ENCODE data around the gene NEBL.

Gene NEBL

GRCh38 chr10:20853276-20853675, 43.8 kb downstream of the NEBL start:
- H4K20me1 ChIP-seq (ENCODE audit: insufficient read depth) = no peaks in the 10 kb centered on the region
- H3K27ac ChIP-seq = no peak overlapping the region
- TF ChIP-seq, protein P1, sequence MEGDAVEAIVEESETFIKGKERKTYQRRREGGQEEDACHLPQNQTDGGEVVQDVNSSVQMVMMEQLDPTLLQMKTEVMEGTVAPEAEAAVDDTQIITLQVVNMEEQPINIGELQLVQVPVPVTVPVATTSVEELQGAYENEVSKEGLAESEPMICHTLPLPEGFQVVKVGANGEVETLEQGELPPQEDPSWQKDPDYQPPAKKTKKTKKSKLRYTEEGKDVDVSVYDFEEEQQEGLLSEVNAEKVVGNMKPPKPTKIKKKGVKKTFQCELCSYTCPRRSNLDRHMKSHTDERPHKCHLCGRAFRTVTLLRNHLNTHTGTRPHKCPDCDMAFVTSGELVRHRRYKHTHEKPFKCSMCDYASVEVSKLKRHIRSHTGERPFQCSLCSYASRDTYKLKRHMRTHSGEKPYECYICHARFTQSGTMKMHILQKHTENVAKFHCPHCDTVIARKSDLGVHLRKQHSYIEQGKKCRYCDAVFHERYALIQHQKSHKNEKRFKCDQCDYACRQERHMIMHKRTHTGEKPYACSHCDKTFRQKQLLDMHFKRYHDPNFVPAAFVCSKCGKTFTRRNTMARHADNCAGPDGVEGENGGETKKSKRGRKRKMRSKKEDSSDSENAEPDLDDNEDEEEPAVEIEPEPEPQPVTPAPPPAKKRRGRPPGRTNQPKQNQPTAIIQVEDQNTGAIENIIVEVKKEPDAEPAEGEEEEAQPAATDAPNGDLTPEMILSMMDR (conservative IDR thresholded peaks at IDR 0.05; ENCODE audit: low read depth, low read length) = no peak
- no peaks in the 10 kb centered on the region for H3K27me3 ChIP-seq (ENCODE audit: insufficient read depth, low read depth)
- no peaks in the 10 kb centered on the region for H3K36me3 ChIP-seq (ENCODE audit: insufficient read depth)
- H3K79me2 ChIP-seq (ENCODE audit: insufficient read depth, low read depth) = no peaks in the 10 kb centered on the region
- no peak overlapping the region for H3K4me2 ChIP-seq
- no peak overlapping the region for H3K9ac ChIP-seq
- H3K4me3 ChIP-seq (IDR thresholded peaks at IDR 0.05; ENCODE audit: insufficient read depth, low read depth, low read length) = no peak overlapping the region
- no peak overlapping the region for H2AFZ ChIP-seq (ENCODE audit: low read depth)
- no peaks in the 10 kb centered on the region for H3K4me1 ChIP-seq (ENCODE audit: low read depth, poor library complexity, severe bottlenecking)

DNA sequence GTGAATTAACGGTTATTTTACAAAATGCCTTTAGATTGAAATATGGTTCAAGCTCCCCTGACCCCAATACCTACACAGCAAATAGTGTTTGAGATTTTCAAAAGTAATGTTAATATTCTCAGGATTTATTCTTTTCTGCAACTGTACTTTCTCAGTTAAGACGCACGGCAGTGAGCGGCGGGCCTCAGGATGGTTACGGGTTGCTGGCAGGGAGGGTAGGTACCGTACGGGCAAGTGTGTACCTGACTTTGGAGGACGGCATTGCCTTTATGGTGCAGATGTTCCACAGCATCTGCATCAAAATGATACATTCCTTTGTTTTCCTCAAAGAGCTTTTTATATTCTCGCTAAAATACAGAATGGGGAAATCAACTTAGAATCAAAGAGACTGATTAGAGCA, 44.8 kb downstream of the NEBL start:
- no peak overlapping the region for H3K9ac ChIP-seq
- H3K4me3 ChIP-seq (IDR thresholded peaks at IDR 0.05; ENCODE audit: insufficient read depth, low read depth, low read length) = no peak overlapping the region
- no peaks in the 10 kb centered on the region for H3K4me1 ChIP-seq (ENCODE audit: low read depth, poor library complexity, severe bottlenecking)
- H2AFZ ChIP-seq (ENCODE audit: low read depth) = no peak overlapping the region
- no peaks in the 10 kb centered on the region for H3K36me3 ChIP-seq (ENCODE audit: insufficient read depth)
- TF ChIP-seq, protein P1 (conservative IDR thresholded peaks at IDR 0.05; ENCODE audit: low read depth, low read length) = no peak
- H3K79me2 ChIP-seq (ENCODE audit: insufficient read depth, low read depth) = no peaks in the 10 kb centered on the region
- no peaks in the 10 kb centered on the region for H4K20me1 ChIP-seq (ENCODE audit: insufficient read depth)
- no peak overlapping the region for H3K27ac ChIP-seq
- no peak overlapping the region for H3K4me2 ChIP-seq
- H3K27me3 ChIP-seq (ENCODE audit: insufficient read depth, low read depth) = no peaks in the 10 kb centered on the region

GRCh38 chr10:20847512-20847911, 49.6 kb downstream of the NEBL start:
- no peak overlapping the region for H3K4me2 ChIP-seq

DNA sequence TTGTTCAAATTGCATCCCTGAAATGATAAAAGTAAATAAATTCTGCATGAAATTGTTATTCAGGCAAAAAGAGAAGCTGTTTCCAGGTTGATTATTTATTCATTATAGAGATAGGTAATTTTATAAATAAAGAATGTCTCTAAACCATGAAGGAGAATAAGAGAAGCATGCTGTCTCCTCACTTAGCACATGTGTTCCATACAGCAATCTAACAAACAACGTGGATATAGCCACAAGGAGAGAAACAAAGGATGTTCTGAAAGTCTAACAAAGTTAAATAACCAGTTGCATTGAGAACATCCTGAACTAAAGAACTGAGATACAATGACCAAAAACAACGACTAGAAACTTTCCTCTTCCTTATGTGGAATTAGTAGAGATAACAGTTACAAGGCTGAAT, 50.8 kb downstream of the NEBL start:
- TF ChIP-seq, protein P1 (conservative IDR thresholded peaks at IDR 0.05; ENCODE audit: low read depth, low read length) = no peak
- no peak overlapping the region for H3K4me2 ChIP-seq
- H2AFZ ChIP-seq (ENCODE audit: low read depth) = no peak overlapping the region
- H3K4me1 ChIP-seq (ENCODE audit: low read depth, poor library complexity, severe bottlenecking) = no peaks in the 10 kb centered on the region
- no peaks in the 10 kb centered on the region for H3K27me3 ChIP-seq (ENCODE audit: insufficient read depth, low read depth)
- no peaks in the 10 kb centered on the region for H4K20me1 ChIP-seq (ENCODE audit: insufficient read depth)
- no peaks in the 10 kb centered on the region for H3K79me2 ChIP-seq (ENCODE audit: insufficient read depth, low read depth)
- H3K27ac ChIP-seq = no peak overlapping the region
- no peak overlapping the region for H3K9ac ChIP-seq
- H3K4me3 ChIP-seq (IDR thresholded peaks at IDR 0.05; ENCODE audit: insufficient read depth, low read depth, low read length) = no peak overlapping the region
- H3K36me3 ChIP-seq (ENCODE audit: insufficient read depth) = no peaks in the 10 kb centered on the region

More at GRCh38 chr10:20847512-20847911, 49.6 kb downstream of the NEBL start:
- no peak overlapping the region for H2AFZ ChIP-seq (ENCODE audit: low read depth)
- TF ChIP-seq, protein P1 (conservative IDR thresholded peaks at IDR 0.05; ENCODE audit: low read depth, low read length) = no peak
- H3K4me3 ChIP-seq (IDR thresholded peaks at IDR 0.05; ENCODE audit: insufficient read depth, low read depth, low read length) = no peak overlapping the region
- H3K36me3 ChIP-seq (ENCODE audit: insufficient read depth) = no peaks in the 10 kb centered on the region
- H4K20me1 ChIP-seq (ENCODE audit: insufficient read depth) = no peaks in the 10 kb centered on the region
- H3K27ac ChIP-seq = no peak overlapping the region
- no peaks in the 10 kb centered on the region for H3K79me2 ChIP-seq (ENCODE audit: insufficient read depth, low read depth)
- H3K27me3 ChIP-seq (ENCODE audit: insufficient read depth, low read depth) = no peaks in the 10 kb centered on the region
- no peaks in the 10 kb centered on the region for H3K4me1 ChIP-seq (ENCODE audit: low read depth, poor library complexity, severe bottlenecking)
- no peak overlapping the region for H3K9ac ChIP-seq

Measured in KMS-11 (cell line).